Activated CD4-positive, alpha-beta T cell treated with anti-CD3 and anti-CD28 coated beads for 24 hours (primary cell): ENCODE data around the gene CAPN10.
A peak's percentile ranks its signal among the peaks of the same experiment; 100 is the strongest.

Experiments
- DNase-seq, 2 donors: peaks; one replicate each; pipeline ENCODE4 v3.0.0-alpha.2; 2020; ENCODE audit warnings: low read depth in 2 of 2

The CAPN10 gene

DNA sequence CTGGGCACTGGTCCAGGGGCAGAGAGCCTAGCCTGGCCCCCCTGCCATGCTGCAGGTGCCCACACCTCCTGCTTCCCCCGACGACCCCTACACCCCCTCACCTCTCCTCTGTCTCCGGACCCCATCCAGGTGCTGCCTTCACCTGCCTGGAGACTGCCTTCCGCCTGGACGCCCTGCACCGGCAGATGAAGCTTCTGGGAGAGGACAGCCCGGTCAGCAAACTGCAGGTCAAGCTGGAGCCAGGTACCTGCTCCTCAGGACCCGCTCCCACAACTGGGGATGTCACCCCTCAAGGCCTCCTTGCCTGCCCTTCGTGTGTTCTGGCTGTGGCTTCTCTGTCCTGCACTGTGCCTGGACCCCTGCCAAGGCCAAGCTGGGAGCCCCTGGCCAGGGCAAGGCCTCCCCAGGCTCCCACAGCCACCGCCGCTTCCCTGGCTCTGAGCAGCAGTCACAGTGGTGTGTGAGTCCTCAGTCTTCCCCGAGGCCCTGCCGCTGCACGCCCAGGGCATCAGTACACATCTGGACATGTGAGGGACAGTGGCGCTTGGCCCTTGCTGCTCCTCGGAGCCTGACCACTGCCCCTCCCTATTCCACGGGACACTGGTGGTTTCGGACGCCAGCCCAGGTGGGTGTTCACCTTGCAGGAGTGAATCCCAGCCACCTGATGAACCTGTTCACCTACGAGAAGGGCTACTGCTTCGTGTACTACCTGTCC is 12.0 kb upstream of the CAPN10 start:
- no peak for DNase-seq

DNA sequence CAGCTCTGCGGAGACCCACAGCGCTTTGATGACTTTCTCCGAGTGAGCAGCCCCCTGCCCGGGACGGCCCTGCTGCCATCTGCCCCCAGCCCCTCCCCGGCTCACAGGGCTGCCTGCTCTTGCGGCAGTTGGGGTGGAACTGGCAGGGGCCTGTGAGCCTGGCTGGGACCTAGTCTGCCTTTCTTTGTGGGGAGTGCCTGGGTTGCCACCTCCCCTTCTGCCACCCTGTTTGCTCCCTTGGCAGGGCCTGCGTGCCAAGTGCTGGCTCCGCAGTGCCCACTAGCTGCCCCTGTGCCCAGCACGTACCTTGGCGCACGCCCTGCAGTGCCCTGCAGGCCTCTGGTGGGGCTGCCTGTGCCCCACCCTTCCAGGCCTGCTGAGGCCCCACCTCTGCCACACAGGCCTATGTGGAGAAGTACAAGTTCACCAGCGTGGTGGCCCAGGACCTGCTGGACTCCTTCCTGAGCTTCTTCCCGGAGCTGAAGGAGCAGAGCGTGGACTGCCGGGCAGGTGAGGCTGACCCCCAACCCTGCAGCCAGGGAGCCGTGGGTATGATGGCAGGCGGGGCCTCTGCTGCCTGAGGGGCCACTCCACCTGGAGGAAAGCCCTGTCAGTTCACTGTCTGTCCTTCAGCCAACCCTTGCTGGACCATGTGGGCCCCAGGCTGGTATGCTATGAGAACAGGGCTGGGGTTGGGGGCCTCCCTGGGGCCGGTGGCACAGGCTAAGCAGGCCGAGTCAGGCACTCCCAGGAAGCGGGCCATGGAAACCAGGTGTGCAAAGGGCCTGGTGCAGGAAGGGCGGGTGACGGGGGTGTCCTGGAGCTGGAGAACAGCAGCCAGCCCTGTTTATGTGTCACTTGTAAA is 11.2 kb upstream of the CAPN10 start:
- no peak for DNase-seq

DNA sequence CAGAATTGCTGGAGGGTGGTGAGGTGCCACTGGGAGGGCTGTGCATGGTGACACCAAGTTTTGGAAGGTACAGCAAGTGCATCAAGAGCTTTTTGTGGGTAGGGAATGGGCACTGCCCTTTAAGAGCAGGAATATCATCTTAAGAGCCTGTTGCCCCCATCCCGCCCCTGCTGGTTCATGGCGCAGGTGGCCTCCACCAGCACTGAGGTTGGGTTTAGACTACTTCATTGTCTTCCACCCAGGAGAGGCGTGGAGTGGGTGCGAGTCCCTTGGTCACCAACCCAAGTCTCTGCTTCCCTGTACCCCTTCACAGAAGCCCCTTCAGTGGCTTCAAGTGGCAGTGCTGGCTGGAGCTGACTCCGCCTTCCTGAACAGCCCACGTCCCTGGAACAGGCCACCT is 10.5 kb upstream of the CAPN10 start:
- no peak for DNase-seq

DNA sequence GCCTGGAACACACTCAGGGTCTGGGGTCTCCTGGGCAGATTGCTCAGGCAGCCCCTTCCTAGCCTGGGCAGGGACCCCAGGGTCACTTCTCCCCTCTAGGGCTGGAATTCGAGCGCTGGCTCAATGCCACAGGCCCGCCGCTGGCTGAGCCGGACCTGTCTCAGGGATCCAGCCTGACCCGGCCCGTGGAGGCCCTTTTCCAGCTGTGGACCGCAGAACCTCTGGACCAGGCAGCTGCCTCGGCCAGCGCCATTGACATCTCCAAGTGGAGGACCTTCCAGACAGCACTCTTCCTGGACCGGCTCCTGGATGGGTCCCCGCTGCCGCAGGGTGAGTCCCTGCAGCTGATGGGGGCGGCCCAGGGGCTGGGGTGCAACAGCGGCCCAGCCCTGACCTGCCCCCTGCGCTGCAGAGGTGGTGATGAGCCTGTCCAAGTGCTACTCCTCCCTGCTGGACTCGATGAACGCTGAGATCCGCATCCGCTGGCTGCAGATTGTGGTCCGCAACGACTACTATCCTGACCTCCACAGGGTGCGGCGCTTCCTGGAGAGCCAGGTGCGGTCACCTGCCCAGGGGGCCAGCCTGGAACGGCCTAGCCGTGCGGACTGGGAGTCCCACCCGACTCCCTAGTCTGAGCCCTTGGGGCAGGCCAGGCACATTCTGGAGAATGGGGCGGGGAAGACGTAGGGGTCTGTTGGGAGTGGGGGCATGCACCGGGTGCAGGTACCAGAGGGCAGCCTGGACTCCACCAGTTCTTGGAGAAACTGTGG is 9.9 kb upstream of the CAPN10 start:
- no peak for DNase-seq

DNA sequence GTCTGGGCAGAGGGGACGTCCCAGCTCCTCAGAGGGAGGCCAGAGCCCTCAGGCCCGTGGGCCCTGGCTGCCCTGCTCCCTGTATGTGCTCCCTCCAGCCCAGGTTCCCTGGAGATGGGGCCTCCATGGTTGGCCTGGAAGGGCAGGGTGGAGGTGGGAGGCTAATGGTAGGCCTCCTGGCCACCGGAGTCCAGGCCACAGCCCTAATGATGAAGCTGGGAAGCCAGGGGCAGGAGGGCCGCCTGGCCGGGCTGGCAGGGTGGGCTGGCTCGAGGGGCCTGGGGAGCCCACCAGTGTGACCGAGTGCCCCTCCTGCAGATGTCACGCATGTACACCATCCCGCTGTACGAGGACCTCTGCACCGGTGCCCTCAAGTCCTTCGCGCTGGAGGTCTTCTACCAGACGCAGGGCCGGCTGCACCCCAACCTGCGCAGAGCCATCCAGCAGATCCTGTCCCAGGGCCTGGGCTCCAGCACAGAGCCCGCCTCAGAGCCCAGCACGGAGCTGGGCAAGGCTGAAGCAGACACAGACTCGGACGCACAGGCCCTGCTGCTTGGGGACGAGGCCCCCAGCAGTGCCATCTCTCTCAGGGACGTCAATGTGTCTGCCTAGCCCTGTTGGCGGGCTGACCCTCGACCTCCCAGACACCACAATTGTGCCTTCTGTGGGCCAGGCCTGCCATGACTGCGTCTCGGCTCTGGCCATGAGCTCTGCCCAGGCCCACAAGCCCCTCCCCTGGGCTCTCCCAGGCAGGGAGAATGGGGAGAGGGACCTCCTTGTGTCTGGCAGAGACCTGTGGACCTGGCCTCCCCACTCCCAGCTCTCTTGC is 9.0 kb upstream of the CAPN10 start:
- no peak for DNase-seq

DNA sequence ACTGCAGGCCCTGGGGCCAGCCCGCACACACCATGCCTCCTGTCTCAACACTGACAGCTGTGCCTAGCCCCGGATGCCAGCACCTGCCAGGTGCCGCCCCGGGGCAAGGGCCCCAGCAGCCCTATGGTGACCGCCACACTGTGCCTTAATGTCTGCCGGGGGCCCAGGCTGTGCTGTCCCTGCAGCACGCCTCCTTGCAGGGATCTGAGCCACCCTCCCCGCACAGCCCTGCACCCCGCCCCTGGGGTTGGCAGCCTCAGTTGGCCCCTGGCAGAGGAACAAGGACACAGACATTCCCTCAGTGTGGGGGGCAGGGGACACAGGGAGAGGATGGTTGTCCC is 8.5 kb upstream of the CAPN10 start:
- no peak for DNase-seq

DNA sequence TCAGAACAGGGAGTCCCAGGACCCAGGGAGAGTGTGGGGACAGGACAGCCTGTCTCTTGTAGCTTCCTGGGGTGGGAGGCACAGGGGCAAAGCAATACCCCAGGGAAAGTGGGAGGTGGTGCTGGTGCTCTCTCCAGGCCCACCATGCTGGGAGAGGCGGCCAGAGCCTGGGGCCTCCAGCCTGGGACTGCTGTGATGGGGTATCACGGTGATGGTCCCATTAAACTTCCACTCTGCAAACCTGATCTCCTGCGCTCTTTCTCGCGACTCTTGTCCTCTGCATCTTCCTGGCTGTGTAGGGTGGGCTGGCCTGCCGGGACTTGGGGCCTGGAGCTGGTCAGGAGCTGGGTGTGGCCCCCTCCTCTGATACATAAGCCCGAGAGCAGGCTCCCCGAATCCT is 8.0 kb upstream of the CAPN10 start:
- DNase-seq: no peak

DNA sequence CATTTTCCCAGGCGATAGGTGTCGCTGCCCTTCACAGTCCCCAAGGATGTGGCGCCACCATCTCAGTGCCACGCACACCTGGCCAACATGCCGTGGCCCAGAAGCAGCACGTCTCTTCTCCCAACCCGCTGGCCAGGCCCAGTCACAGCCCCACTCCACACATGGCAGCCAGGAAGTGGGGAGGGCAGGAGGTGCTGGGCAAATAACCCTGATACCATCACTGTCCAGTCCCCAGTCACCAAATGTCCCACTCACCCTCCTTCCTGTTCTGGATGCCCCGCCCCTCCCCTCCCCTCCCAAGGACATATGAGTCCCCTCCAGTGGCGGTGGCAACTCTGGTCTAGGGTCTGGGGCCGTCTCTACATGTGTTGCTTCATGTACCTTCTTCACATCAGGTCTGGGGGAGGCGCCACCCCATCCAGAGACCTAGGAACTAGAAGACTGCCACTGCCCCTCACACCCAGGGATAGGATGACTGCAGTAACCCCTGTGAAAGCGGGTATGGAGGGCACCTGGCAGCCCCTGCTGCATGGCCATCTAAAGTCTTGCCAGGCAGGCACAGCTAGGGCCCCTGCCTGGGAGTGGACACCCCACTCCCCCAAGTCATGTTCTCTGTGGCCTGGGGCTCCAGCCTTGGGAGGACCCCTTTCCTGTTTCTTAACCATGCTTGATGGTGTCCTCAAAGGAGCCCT is 7.3 kb upstream of the CAPN10 start:
- DNase-seq: no peak

DNA sequence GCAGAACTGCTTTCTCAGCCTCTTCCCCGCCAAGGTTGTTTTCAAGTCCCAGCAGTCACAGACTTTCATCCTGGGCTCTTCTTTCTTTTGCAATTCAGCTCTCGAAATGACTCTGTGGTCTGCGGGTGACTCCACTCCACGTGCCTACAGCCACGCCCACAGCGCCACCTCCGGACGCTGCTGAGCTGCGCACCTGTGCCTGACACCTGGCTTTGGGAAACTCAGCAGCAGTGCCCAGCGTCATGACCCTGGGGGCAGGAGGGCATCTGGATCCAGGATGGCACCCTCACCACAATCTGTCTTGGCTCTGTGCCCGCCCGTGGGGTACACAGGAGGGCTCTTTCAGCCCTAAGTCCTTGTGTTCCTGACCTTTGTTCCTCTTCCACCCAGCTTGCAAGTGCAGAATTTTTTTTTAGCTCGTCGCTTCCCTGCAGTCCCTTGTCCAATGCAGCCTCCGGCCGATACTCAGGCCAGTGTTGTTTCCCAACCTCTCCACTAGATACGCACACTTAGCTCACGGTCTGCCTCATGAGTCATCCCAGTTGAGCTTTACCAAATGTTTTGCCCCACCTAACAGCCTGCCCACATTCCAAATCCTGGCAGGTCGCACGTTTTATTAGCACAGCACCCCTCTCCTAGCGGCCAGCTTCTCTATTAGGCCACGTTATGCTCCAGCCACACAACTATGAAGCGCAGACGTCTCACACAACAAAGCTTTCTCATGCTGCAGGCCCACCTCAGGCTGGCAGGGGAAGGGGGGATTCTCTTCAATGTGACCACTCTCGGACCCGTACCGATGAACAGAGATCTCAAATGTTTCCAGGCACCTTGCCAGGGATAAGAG is 6.5 kb upstream of the CAPN10 start:
- no peak for DNase-seq

DNA sequence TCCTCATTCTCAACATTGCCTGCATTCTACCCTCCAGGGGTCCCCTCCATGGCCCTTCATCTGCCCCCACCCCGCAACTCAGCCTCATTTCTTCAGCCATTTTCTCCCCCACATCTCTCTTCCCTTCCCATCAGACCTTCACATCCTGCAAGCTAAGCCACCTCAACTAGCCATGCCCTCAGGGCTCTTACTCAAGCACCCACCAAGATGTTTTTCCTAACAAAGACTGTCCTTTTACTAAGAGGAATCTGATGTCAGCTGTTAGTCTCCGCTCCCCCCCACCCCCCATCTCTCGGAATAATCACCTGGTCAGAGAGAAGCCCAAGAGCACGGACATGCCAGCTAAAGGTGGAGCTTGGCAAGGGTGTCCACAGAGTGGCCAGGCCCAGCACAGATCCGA is 4.7 kb upstream of the CAPN10 start:
- no peak for DNase-seq

DNA sequence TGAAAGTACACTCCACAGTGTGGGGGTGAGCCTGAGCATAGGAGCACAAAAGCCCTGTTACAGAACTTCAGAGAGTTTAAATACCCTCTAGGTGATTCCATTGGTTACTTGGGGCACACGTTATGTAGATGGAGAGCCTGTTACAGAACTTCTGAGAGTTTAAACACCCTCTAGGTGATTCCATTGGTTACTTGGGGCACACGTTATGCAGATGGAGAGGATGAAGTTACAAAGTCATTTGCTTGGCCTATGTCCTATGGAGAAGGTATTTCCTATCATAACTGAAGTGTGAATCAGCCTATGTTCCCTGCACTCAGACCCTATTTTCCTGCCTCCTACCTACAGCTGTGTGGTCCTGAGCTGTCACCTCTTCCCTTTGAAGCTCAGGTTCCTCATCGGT is 3.8 kb upstream of the CAPN10 start:
- DNase-seq: no peak

DNA sequence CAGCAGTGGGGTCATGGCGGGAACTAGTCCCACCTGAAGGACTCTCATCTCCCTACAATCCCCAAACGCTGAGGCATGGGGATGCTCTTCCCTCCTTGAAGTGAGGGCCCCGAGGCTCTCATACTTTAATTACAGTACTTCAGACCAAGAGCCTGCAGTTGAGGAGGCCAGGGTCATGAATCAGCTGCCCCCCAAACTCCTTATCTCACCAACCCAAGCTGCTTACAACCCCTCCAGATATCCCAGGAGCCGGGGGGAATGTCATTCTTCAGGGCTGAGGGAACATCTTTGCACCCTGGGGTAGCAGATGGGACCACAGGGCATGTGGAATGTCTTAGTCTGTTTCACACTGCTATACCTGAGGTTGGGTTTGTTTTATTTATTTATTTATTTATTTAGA is 2.8 kb upstream of the CAPN10 start:
- no peak for DNase-seq

DNA sequence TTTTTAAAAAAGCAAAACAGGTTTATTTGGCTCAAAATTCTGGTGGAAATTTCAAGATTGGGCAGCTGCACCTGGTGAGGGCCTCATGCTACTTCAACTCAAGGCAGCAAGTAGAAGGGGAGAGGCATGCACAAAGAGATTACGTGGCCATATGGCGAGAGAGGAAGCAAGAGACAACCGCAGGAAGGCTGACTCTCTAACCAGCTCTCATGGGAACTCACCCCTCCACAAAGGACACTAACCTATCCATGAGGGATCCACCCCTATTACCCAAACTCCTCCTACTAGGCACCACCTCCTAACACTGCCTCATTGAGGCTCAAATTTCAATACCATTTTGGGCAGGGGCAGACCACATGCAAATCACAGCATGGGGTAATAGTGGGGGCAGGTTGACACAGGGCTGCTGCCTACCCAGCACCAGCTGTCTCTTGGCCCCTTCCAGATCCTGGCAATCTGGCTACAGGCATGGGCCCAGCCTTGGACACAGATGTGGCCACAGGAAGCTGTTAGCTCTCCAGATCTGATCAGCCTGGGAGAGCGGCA is 2.0 kb upstream of the CAPN10 start:
- no peak for DNase-seq

DNA sequence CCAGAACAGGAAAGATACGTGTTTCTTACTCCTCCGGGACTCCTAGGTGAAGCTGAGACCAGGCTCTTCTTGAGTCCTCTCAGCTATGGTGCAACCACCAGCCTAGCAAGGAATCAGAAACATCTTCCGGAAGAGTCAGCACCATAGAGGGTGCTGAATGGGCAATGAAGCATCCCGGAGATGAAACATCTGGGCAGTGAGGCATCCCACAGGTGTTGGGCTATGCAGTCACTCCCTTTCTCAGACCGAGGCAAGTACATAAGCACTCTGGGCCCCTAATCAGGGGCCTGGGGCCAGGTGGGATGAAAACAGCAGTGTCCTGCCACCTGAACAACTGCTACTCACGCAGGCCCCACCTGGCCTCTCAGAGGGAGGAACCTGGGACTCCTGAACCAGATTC is 1.4 kb upstream of the CAPN10 start:
- no peak for DNase-seq

DNA sequence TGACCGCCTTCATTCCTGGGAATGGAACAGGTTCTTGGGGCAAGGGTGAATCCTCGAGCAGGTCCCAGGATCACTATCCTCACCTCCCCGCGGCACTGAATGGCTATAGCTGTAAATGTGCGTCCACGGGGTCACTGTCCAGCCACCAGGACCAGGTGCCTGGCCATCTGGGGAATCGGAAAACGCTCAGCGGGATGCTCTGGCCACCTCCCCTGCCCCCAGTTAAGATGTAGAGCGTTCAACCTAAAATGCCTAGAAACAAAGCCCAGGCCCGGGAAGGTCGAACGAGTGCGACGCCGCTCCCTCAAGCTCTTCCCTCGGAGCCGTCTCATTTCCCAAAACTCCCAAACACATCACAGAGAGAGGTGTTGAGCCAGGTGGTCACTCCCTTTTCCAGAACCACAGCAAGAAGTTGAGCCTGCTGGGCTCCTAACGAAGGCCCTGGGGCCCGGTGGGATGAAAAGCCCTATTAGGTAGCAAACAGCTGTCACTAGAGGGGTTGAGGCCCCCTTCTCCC is 795 bp upstream of the CAPN10 start:
- DNase-seq: no peak

DNA sequence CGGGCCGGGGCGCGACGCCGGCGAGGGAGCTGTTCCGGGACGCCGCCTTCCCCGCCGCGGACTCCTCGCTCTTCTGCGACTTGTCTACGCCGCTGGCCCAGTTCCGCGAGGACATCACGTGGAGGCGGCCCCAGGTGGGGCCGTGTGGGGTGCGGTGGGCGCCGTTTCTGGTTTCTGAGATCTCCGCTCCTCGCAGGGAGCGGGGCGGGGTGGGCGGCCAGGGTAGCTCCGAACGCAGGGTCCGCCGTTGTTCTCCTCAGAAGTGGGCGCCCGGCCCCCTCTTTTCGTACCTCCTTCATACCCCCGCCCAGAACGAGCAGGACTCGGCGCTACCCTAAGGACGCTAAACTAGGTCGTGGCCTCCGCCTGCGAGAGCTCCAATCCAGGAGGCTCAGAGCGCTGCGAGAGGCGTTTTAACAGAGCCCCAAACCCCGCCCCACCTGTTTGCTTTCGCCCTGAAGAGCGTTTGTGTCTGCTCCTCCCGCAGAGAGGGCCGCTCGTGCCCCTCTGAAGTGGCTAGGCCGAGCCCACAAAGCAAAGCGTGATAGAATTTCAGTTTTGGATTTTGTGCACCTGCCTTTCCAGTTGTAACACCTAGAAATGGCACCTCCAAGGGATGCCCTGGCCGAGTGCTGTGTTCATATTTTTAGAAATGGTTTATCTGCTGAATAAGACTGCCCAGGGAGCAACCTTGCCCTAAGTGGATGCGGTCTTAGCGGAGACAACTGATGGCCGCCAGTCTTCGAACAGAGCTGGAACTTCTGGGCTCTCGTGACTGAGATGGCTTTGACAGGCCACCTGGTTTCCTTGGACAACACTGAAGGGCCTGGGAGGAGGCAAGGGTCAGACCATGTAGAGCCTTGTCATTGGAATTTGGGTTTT is 626 bp downstream of the CAPN10 start:
- DNase-seq: peak in 1 of 2 donors; percentile 27

DNA sequence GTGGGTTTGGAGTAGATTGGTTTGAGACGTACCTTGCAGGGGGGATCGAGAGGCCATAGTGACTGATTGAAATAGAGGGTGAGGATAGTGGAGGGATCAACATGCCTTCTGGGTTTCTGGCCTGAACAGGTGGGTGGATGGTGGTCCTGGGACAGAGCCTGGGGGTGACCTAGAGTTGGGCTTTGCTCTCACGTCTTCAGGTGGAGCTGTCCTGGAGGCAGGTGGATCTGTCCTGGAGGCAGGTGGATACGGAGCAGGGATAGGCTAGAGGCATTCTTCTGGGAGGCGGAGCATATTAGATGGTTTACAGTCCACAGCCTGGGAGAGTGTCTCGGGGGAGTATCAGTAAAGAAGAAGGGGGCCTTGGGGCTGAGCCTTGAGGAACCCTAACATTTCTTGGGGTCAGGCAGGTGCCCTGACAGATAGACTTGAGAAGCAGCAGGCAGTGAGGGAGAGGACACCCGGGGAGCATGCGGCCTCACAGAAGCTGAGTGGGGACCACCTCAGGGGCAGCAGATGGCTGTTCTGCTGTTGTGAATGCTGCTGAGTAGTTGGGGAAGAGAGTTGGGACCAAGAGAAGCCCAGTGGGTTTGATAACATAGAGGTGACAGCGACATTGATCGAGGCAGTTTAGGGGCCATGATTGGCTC is 1.6 kb downstream of the CAPN10 start:
- no peak for DNase-seq

DNA sequence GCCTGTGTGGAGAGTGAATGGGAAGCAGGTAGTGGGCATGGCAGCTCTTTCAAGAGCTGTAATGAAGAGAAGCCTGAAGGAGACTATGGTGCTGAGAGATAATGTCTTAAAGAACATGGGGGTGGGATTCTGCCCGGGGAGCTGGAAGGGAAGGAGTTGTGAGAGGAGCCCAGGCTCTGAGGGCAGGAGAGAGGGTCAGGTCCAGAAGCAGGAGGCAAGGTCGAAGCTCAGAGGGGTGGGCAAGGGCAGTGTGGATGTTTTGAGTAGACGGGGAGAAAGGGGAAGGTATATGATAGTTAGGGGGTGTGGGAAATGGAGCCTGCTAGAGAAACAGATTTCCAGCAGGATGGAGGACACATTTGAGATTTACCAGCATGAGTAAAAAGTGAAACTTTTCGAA is 2.1 kb downstream of the CAPN10 start:
- DNase-seq: no peak
